H1 (cell line): ENCODE data around the gene CEBPA. TPM values are rescaled to one million over a fixed set of nuclear protein-coding genes. Genes with fewer than 3 reads are reported as not detected.

Experiments used
- CTCF ChIA-PET: fragments of 300-600 bp; sonication (Branson Sonifier 250); formaldehyde crosslinking; loops from one replicate; lab custom pipeline; 2021; ENCODE audit not compliant: partially characterized antibody; lab: Charles Lee
- POLR2A ChIA-PET: fragments of 300-600 bp; sonication (Branson Sonifier 250); formaldehyde crosslinking; loops from one replicate; lab custom pipeline; 2021; ENCODE audit warnings: inconsistent platforms; ENCODE audit not compliant: partially characterized antibody; lab: Charles Lee
- DNase-seq, 2 experiments: peaks; one replicate each; pipeline versions ENCODE4 v3.0.0 to v3.0.0-alpha.2; 2010 to 2022; ENCODE audit warnings: low spot score in 2 of 2, low read depth in 1 of 2, mixed read lengths in 1 of 2
- FAIRE-seq: peaks from 2 replicates; lab custom pipeline; 2011; peaks lifted over from hg19 to GRCh38; lab: Jason Lieb, UNC
- H2AFZ ChIP-seq: 2 replicates; pipeline ENCODE4 v1.8.1; 2012; ENCODE audit warnings: low read length, inconsistent platforms
- H2AK5ac ChIP-seq: 2 replicates; pipeline ENCODE4 v1.6.1; 2013; ENCODE audit warnings: low read depth, low read length
- H2BK120ac ChIP-seq: replicated peaks from 2 replicates; pipeline ENCODE3; 2013; ENCODE audit warnings: low read depth, low read length, inconsistent platforms
- H2BK12ac ChIP-seq: 2 replicates; pipeline ENCODE4 v1.6.1; 2013; ENCODE audit warnings: low read depth, low read length
- H2BK15ac ChIP-seq: 2 replicates; pipeline ENCODE4 v1.6.1; 2013; ENCODE audit warnings: low read length
- H2BK20ac ChIP-seq: 2 replicates; pipeline ENCODE4 v1.6.1; 2013; ENCODE audit warnings: low read length
- H2BK5ac ChIP-seq: 2 replicates; pipeline ENCODE4 v1.6.1; 2013; ENCODE audit warnings: low read depth, low read length
- H3K14ac ChIP-seq: 2 replicates; pipeline ENCODE4 v1.6.1; 2013; ENCODE audit warnings: inconsistent platforms; ENCODE audit not compliant: insufficient read length
- H3K18ac ChIP-seq: 2 replicates; pipeline ENCODE4 v1.6.1; 2013; ENCODE audit warnings: low read length; ENCODE audit errors: extremely low read depth
- H3K23ac ChIP-seq: 2 replicates; pipeline ENCODE4 v1.6.1; 2013; ENCODE audit warnings: inconsistent platforms; ENCODE audit not compliant: insufficient read length
- H3K23me2 ChIP-seq: 2 replicates; pipeline ENCODE4 v1.6.1; 2013; ENCODE audit warnings: low read depth, low read length
- H3K27ac ChIP-seq: 2 replicates; pipeline ENCODE4 v1.6.1; 2011; ENCODE audit warnings: low read depth, low read length, inconsistent platforms
- H3K27me3 ChIP-seq, 4 experiments: replicated peaks in 1 of 4; 1 replicate in 1 of 4; 2 replicates in 3 of 4; pipeline versions ENCODE4 v1.6.1 to v1.8.1; 2011 to 2013; ENCODE audit warnings: low read length in 3 of 4, mild to moderate bottlenecking in 3 of 4, inconsistent platforms in 2 of 4, mixed read lengths in 2 of 4, moderate library complexity in 1 of 4; ENCODE audit not compliant: control insufficient read depth in 3 of 4, insufficient read depth in 3 of 4; ENCODE audit errors: extremely low read depth in 1 of 4
- H3K36me3 ChIP-seq, 4 experiments: 2 replicates each; pipeline versions ENCODE4 v1.6.1 to v1.8.1; 2011 to 2013; ENCODE audit warnings: mild to moderate bottlenecking in 4 of 4, low read length in 3 of 4, moderate library complexity in 2 of 4, control low read depth in 1 of 4, inconsistent platforms in 1 of 4; ENCODE audit not compliant: insufficient read depth in 4 of 4, control insufficient read depth in 2 of 4
- H3K4ac ChIP-seq: replicated peaks from 2 replicates; pipeline ENCODE3; 2013; ENCODE audit warnings: low read length, low read depth, mixed read lengths, inconsistent platforms; ENCODE audit not compliant: insufficient read length
- H3K4me1 ChIP-seq, 4 experiments: replicated peaks in 1 of 4; 1 replicate in 1 of 4; 2 replicates in 3 of 4; pipeline versions ENCODE4 v1.6.1 to v1.8.1; 2011 to 2013; ENCODE audit warnings: low read length in 3 of 4, inconsistent platforms in 2 of 4, mixed read lengths in 1 of 4; ENCODE audit not compliant: insufficient read depth in 4 of 4, control insufficient read depth in 3 of 4
- H3K4me2 ChIP-seq, 2 experiments: 2 replicates each; pipeline versions ENCODE4 v1.6.1 to v1.8.1; 2011 to 2013; ENCODE audit warnings: low read depth in 2 of 2, low read length in 2 of 2, control low read depth in 1 of 2, inconsistent platforms in 1 of 2, mild to moderate bottlenecking in 1 of 2; ENCODE audit not compliant: insufficient read depth in 1 of 2
- H3K4me3 ChIP-seq, 4 experiments: fragments of 200-600, 300-600 bp in 1 of 4; sonication (generic), shearing (Covaris generic), sonication (Bioruptor Twin) in 1 of 4; 2 replicates each; pipeline versions ENCODE4 v1.5.1 to v1.8.1; 2011 to 2016; ENCODE audit warnings: low read length in 4 of 4, low read depth in 3 of 4, control low read depth in 2 of 4, inconsistent platforms in 2 of 4, mild to moderate bottlenecking in 2 of 4, mixed read lengths in 1 of 4, moderate library complexity in 1 of 4; ENCODE audit not compliant: insufficient read depth in 2 of 4; ENCODE audit errors: extremely low read depth in 1 of 4
- H3K56ac ChIP-seq: replicated peaks from 2 replicates; pipeline ENCODE3; 2013; ENCODE audit warnings: low read depth, mild to moderate bottlenecking, mixed read lengths, low read length, inconsistent platforms; ENCODE audit not compliant: insufficient read length
- H3K79me1 ChIP-seq: 2 replicates; pipeline ENCODE4 v1.6.1; 2013; ENCODE audit warnings: low read depth, low read length, control low read depth
- H3K79me2 ChIP-seq, 2 experiments: 2 replicates each; pipeline versions ENCODE4 v1.6.1 to v1.8.1; 2012 to 2013; ENCODE audit warnings: low read length in 2 of 2, mild to moderate bottlenecking in 2 of 2, inconsistent platforms in 1 of 2; ENCODE audit not compliant: insufficient read depth in 2 of 2, control insufficient read depth in 1 of 2
- H3K9ac ChIP-seq, 4 experiments: replicated peaks in 1 of 4; 1 replicate in 1 of 4; 2 replicates in 3 of 4; pipeline versions ENCODE4 v1.6.1 to v1.8.1; 2011 to 2013; ENCODE audit warnings: low read depth in 3 of 4, low read length in 3 of 4, control low read depth in 2 of 4, mild to moderate bottlenecking in 2 of 4, moderate library complexity in 2 of 4, inconsistent platforms in 1 of 4; ENCODE audit errors: extremely low read depth in 1 of 4
- H3K9me3 ChIP-seq, 2 experiments: 2 replicates each; pipeline versions ENCODE4 v1.6.1 to v1.8.1; 2012 to 2013; ENCODE audit warnings: mild to moderate bottlenecking in 2 of 2, moderate library complexity in 2 of 2, control low read depth in 1 of 2, inconsistent platforms in 1 of 2, low read depth in 1 of 2, low read length in 1 of 2, mixed read lengths in 1 of 2; ENCODE audit not compliant: insufficient read depth in 2 of 2
- H4K20me1 ChIP-seq, 2 experiments: replicated peaks in 1 of 2; 2 replicates each; pipeline versions ENCODE3 to v1.8.1; 2011 to 2013; ENCODE audit warnings: inconsistent platforms in 2 of 2, low read length in 2 of 2, mild to moderate bottlenecking in 1 of 2; ENCODE audit not compliant: insufficient read depth in 2 of 2, control insufficient read depth in 1 of 2
- H4K5ac ChIP-seq: 2 replicates; pipeline ENCODE4 v1.6.1; 2013; ENCODE audit warnings: low read length, low read depth, mixed read lengths, inconsistent platforms; ENCODE audit not compliant: insufficient read length
- H4K8ac ChIP-seq: 2 replicates; pipeline ENCODE4 v1.8.0; 2013; ENCODE audit warnings: mild to moderate bottlenecking, moderate library complexity, low read length, inconsistent platforms; ENCODE audit not compliant: insufficient read depth; ENCODE audit errors: extremely low read depth
- H4K91ac ChIP-seq: replicated peaks from 2 replicates; pipeline ENCODE3; 2013; ENCODE audit warnings: low read length, mixed read lengths, inconsistent platforms; ENCODE audit not compliant: insufficient read length
- ASH2L ChIP-seq: fragments of 200-600, 300-600 bp; sonication (generic); IDR thresholded peaks from one replicate; pipeline ENCODE4 v1.7.1; 2017; ENCODE audit warnings: low read length
- CBX5 ChIP-seq: fragments of 300-800, 300-1000 bp; sonication (generic); IDR thresholded peaks from 2 replicates; pipeline ENCODE4 v1.7.1; 2016; ENCODE audit warnings: antibody characterized with exemption, low read length, low read depth
- CHD2 ChIP-seq: IDR thresholded peaks from 2 replicates; pipeline ENCODE4 v1.6.1; 2012; ENCODE audit warnings: low read length, improper control_type of control experiment
- CTBP2 ChIP-seq: IDR thresholded peaks from 2 replicates; pipeline ENCODE4 v1.7.0; 2011; ENCODE audit warnings: borderline replicate concordance, mild to moderate bottlenecking, moderate library complexity, mixed read lengths, low read length; ENCODE audit not compliant: insufficient read depth, insufficient read length
- FOSL1 ChIP-seq: IDR thresholded peaks from 2 replicates; pipeline ENCODE4 v1.6.1; 2011; ENCODE audit warnings: mild to moderate bottlenecking, low read depth, low read length, moderate library complexity; ENCODE audit not compliant: insufficient read depth
- KDM1A ChIP-seq: fragments of 200-600, 300-600 bp; sonication (generic); IDR thresholded peaks from 2 replicates; pipeline ENCODE4 v1.7.1; 2016; ENCODE audit warnings: mild to moderate bottlenecking, low read length, borderline replicate concordance
- RBBP5 ChIP-seq: IDR thresholded peaks from 2 replicates; pipeline ENCODE4 v1.7.1; 2012; ENCODE audit warnings: low read depth, mild to moderate bottlenecking, inconsistent platforms, low read length, moderate library complexity, borderline replicate concordance
- RXRA ChIP-seq: IDR thresholded peaks from 2 replicates; pipeline ENCODE4 v1.6.1; 2011; ENCODE audit warnings: low read depth, mild to moderate bottlenecking, low read length, moderate library complexity; ENCODE audit not compliant: insufficient read depth
- TCF12 ChIP-seq: IDR thresholded peaks from 2 replicates; pipeline ENCODE4 v1.6.1; 2011; ENCODE audit warnings: low read depth, mild to moderate bottlenecking, low read length
- WGBS, 2 experiments: shearing (Covaris generic) in 1 of 2; methylation state at CpG; one replicate each; pipeline versions ENCODE4 v1.1.6 to v1.1.7; 2013 to 2015; ENCODE audit warnings: low lambda C conversion rate in 2 of 2, mixed read lengths in 2 of 2, inconsistent platforms in 1 of 2, low coverage in 1 of 2, missing lambda C conversion rate in 1 of 2; ENCODE audit not compliant: insufficient replicate concordance in 2 of 2, insufficient coverage in 1 of 2, insufficient read length in 1 of 2; ENCODE audit errors: extremely low coverage in 1 of 2, missing lambda C conversion rate in 1 of 2; 5-methylcytosine and 5-hydroxymethylcytosine counted together
- polyA plus RNA-seq, 7 experiments: library from polyadenylated mRNA; depleted of rRNA in 3 of 7; stranded (reverse) in 5 of 7; unstranded in 2 of 7; fragments of >200 nt in 5 of 7; fragments of 200-250 nt in 2 of 7; gene quantifications; 1 replicate in 5 of 7; 2 replicates in 1 of 7; 4 replicates in 1 of 7; pipeline versions ENCODE4 v1.2.1 to v1.2.3, GENCODE V29; 2011 to 2013; ENCODE audit warnings: missing spikeins in 2 of 7, mixed read lengths in 2 of 7
- total RNA-seq: library from RNA; stranded (reverse); fragmentation: NEBNext Ultra II Directional; extraction: Animal tissue kit (Norgen Biotek cat#: 25700); gene quantifications from 2 replicates; pipeline ENCODE4 v1.2.1, GENCODE V29; 2021

CEBPA gene
- total and polyA plus RNA-seq, 2 of the 8 experiments (the other 6 are each of a cell fraction or from before 2014, with no cell fraction given) = 2.0 to 2.7 TPM

DNA sequence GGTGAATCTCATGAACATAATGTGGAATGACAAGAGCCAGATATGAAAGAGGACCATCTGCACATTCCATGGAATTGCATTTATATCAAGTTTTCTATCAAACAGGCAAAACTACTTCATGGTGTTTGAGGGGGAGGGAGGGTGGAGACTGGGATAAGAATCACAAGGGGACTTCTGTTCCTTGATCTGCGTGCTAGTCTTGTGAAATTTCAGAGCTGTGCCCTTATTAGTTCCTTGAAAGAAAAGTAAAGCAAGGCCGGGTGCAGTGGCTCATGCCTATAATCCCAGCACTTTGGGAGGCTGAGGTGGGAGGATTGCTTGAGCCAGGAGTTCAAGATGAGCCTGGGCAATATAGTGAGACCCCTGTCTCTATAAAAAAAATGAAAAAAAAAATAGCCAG is 41.0 kb upstream of the CEBPA start:
- CTCF ChIA-PET = interaction anchor here (0.7 kb wide), 1 partner anchor 102 kb away, joined by 4 read pairs; no protein-coding TSS in a partner anchor
- TF ChIP-seq RXRA (no peak), FOSL1 (no peak), TCF12 (no peak), CBX5 (no peak), CTBP2 (no peak), CHD2 (no peak), ASH2L (no peak), KDM1A (no peak), RBBP5 (no peak)

More for the DNA sequence above, 41.0 kb upstream of the CEBPA start:
- Histone ChIP-seq H2BK120ac (no peak overlapping the region), H3K14ac (no peak overlapping the region), H3K36me3 (no peaks in the 10 kb centered on the region), H2BK20ac (no peak overlapping the region), H3K27me3 (0 out of 7 replicates have a peak, but pooled peaks cover 0 to 3% (median 0%) of the 10 kb centered on the region in 4 experiments), H3K79me1 (no peaks in the 10 kb centered on the region), H3K4me3 (no peak overlapping the region), H2BK12ac (no peak overlapping the region), H3K23me2 (no peaks in the 10 kb centered on the region; the same call in 1 of the 2 replicates), H3K9me3 (no peaks in the 10 kb centered on the region), H4K20me1 (no peaks in the 10 kb centered on the region), H2AK5ac (no peak overlapping the region), H4K8ac (no peak overlapping the region), H2BK5ac (no peak overlapping the region), H3K4me2 (no peak overlapping the region), H3K56ac (no peak overlapping the region), H3K4ac (no peak overlapping the region), H4K91ac (no peak overlapping the region), H3K27ac (no peak overlapping the region), H2BK15ac (no peak overlapping the region), H3K4me1 (no peaks in the 10 kb centered on the region; a peak in 1 of 7 replicates), H3K79me2 (no peaks in the 10 kb centered on the region), H2AFZ (no peak overlapping the region), H3K9ac (no peak overlapping the region), H3K18ac (no peak overlapping the region), H3K23ac (no peak overlapping the region), H4K5ac (no peak overlapping the region)
- WGBS, 2 experiments = 85% methylated on average over 2 of the region's 2 CpGs; no CpG with 5 or more reads in 1 of the 2 experiments
- DNase-seq (no peak), FAIRE-seq (no peak)
- POLR2A ChIA-PET = interaction anchor here (1.1 kb wide), 1 partner anchor 35 kb away, joined by 3 read pairs; no protein-coding TSS in a partner anchor
